ENCODE measurements around the gene SHLD1.

SHLD1 gene

DNA sequence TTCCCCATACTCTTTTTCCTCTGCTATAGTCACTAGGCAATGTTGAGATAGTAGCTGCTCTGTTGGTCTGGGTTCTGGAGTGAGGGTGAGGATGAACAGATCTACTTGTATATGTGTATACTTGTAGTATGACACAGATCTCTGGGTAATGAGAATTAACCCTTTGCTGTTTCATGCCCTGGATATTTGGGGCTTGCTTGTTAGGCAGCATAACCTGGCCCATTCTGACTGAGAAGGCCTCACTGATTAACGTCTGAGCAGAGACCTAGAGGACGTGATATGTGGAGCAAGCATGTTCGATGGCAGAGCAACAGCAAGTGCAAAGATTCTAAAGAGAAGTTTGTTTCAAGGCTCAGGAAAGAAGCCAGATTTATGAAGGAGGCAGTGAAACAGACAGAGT, 105.7 kb downstream of the SHLD1 start:
- no peak for DNase-seq

DNA sequence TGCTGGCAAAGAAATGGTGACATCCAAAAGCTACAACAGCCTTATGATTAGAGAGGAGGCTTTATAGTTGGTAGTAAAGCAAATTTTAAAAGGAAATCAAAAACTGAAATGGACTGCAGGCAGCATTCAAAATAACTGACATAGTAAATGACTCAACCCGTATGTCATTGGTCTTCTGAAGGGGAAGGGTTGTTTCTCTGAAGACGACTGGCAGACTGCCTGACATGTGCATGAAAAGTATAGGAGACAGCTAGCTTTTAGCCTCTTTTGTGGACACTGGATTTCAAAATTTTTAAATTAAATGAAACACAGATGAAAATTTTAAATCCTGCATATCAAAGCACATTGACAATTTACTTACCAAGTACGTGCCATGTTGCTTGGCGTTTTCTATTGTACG, 109.4 kb downstream of the SHLD1 start:
- DNase-seq: no peak

DNA sequence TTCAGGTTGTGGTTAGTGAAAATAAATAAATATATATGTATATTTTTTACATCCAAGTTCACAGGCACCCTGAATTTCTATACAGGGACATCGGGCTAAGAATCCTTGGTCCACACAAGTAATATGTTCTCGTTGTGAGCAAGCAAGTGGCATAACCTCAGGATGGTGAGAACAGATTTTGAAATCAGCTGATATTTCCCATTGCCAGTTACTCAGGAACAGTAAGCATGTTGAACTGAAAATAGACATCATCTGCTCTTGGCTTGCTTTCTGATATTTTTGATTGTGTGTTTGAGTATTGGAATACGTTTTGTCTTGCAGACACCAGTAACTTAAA, 112.5 kb downstream of the SHLD1 start:
- no peak for DNase-seq

DNA sequence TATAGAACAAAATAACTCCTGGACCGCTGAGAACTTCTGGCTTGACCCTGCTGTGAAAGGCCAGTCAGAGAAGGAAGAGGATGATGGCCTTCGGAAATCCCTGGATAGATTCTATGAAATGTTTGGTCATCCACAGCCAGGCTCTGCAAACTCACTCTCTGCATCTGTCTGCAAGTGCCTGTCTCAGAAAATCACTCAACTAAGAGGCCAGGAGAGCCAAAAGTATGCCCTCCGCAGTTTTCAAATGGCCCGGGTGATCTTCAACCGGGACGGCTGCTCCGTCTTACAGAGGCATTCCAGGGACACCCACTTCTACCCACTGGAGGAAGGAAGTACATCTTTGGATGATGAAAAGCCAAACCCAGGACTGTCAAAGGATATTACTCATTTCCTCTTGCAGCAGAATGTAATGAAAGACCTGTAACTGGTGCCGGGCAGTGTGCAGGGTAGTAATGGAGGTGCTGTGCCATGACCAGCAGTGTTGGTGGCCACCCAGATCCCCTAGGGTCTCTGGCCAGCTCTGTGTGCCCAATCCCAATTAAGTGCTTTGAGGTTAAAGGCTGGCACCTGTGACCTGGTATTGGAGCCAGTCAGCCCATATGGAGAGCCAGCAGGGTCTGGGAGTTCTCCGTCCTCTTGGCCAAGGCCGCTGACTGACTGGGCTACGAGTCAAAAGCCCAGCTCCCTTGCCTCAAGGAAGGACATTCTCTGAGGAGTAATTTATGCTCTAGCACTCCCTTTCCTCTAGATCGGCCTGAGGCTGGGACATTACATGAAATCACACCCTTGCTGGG, 113.0 kb downstream of the SHLD1 start:
- DNase-seq: peak; percentile 53

DNA sequence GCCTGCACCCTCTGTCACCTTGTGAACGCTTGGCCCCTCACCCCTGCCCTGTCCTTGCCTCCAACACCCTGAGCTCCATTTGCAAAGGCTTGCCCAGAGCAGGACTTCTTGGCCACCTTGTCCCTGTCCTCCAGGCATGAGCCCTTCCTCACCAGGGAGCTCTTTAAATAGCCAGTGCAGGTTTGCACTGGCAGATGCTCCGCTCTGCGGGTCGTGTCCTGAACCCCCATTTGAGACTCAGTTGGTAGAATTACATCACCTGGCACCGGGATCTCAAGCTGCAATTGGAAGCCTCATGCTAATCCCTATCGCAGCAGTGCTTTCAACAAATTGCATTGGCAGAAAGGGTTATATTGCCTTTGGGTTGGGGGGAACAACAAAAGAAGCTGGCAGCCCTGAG, 114.2 kb downstream of the SHLD1 start:
- DNase-seq: peak; percentile 88

DNA sequence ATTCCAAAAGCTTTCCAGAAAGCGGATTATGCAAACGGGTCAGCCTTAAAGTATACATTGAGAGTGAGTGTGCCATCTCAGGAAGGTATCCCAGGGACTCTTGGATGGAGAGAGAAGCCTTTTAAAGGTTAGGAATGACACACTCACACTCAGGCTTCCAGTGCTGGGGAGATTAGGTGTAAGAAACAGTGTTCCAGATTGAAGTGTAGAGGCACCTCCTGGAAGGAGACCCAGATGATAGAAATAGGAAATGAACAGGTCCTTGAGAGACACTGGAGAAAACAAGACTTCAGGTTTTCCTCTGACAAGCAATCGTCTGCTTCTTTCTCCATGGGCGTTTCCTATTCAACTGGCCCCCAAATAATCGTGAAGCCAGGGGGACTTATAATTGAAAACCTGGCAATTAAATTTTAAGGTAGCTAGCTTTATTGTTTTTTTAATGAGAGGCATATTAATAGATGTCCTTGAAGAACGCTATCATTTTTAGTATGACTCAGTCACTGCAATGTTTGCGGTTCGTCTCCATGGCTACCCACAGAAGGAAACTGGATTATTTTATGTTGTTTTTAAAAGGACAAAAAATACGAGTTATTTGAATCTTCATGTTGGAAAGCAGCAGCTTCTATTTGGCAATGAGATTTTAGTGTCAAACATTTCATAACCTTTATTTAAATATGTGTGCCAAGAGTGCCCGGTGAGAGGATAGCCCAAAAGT, 114.8 kb downstream of the SHLD1 start:
- DNase-seq: peak; percentile 66

DNA sequence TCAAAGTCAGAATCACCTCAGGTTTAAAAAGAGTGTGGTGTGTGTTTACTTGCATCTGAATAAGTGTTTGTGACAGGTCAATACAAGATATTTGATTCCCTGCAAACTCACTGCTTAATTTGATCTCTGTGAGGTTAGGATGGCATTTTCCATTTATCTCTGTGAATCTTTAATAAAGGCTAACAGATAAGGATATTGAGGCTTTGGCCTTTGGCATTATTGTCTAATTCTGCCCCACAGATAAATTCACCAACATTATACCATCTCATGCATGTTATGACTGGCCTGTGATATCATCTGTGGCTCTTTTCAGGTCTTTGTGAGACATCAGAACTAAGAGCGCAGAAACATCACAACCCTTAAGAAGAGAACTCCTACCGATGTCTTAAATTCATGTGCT, 115.4 kb downstream of the SHLD1 start:
- peak; percentile 43 for DNase-seq

DNA sequence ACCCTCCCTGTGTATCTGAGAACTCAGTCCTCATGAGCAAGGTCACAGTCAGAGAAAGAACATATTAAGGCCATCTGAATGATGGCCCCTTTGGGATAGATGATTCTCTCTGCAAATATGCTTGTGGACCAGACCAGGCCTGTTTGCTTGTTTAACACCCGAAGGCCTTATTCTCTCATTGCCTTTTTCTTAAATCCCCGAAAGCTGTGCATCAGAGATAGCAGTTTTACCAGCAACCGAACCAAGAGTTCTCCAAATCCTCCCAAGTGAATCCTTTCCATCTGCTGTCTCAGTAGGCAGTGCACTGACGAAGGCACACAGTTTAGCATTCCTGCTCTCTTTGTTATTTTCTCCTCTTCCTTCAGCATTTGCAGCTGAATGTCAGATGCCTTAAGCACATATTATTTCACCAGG, 120.4 kb downstream of the SHLD1 start:
- DNase-seq: peak; percentile 86

DNA sequence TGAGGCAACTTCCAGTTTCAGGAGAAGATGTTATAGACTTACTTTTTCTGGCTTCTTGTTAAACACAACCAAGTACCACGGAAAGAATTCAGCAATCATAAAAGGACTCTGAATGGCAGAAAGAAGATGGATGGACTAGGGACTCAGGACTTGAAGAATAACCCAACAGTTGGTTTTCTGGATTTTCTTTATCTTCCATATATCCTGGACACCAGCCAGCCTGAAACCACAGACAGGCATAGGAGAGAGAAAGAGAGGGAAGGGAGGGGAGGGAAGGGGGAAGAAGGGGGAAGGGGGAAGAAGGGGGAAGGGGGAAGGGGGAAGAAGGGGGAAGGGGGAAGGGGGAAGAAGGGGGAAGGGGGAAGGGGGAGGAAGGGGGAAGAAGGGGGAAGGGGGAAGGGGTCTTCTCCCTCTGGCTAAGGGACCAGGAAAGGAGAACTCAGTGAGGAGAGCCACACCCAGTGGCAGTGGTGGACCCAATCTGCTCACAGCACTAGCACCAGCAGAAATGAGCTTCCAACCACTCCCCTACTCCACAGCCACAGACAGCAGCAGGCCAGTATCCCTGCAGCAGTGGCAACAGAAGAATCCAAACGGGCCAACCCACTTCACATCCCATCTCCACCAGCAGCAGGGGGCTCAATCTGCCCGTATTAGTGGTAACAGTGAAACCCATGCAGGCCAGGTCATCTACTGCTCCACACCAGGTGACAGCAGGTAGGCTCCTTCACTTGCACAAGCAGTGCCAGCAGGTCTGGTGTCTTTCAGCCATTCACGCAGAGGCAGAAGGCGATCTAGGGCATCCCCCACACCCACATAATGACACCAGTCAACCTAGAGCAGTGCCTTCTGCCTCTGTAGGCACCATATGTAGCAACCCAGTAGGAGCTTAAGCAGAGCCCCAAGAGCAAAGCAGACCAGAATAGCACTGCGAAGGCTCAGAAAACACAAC, 121.5 kb downstream of the SHLD1 start:
- peak; percentile 95 for DNase-seq

DNA sequence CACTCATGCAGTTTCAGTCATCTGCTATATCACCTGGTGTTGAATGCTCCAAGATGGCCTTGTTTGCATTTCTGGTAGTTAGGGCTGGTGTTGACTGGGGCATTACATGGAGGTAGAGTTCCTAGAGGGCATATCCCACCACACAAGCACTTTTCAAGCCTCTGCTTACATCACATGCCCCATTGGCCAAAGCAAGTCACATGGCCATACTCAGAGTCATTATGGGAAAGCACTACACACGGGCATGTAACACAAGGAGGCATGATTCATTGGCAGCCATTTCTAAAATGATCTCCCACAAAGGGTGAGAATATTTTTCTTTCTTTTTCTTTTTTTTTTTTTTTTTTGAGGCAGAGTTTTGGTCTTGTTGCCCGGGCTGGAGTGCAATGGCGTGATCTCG, 126.9 kb downstream of the SHLD1 start:
- DNase-seq: no peak

DNA sequence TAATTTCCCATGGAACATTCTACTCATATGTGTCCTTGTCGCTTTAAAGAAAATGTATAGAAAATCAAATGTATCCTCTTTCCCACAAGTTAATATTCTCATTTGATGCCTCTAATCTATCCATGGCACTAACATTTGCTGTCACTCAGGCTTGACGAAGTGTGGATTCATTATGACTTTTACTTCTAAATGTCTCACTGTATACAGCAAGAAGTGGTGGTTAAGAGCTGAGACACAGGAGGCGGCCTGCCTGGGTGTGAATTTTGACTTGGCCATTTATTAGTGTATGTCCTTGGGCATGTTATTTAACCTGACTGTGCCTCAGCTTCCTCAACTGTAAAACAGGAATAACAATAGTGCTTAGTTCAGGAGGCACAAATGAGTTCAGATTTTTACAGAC, 130.1 kb downstream of the SHLD1 start:
- no peak for DNase-seq

DNA sequence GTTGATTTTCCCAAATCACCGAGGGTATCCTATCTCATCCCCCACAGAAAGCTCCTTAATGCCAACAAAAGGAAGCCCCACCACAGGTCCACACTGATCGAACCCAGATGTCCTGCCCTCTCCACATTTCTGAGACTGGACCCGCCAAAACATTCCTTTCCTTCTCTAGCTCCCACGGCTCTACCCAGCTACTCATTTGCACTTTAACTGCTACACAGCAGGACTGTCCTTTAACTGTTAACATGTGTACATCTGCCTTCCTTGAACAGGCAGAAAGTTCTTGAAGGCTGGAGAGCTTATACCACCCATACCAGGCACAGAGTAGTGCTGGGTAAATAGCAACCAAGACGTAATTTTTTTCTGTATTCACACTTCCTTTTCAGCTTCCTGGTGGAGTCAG, 131.5 kb downstream of the SHLD1 start:
- no peak for DNase-seq

DNA sequence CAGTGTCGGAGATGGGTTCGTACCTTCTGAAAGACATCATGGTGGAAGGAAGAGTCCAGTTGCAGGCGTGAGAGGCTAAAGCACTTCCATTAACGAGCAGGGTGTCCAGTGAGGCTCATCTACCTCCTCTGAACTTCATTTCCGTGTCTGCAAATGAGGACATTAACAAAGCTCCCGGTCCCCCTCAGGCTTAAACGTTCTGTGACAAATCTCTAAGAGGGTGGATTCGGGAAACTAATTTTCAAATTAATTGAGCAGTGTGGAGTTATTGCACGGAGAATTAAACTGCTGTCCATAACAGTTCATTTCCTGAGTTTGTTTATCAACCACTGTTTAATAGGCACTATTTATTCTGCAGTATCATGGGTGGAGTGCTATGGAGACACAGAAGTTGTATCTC, 132.0 kb downstream of the SHLD1 start:
- peak; percentile 67 for DNase-seq

DNA sequence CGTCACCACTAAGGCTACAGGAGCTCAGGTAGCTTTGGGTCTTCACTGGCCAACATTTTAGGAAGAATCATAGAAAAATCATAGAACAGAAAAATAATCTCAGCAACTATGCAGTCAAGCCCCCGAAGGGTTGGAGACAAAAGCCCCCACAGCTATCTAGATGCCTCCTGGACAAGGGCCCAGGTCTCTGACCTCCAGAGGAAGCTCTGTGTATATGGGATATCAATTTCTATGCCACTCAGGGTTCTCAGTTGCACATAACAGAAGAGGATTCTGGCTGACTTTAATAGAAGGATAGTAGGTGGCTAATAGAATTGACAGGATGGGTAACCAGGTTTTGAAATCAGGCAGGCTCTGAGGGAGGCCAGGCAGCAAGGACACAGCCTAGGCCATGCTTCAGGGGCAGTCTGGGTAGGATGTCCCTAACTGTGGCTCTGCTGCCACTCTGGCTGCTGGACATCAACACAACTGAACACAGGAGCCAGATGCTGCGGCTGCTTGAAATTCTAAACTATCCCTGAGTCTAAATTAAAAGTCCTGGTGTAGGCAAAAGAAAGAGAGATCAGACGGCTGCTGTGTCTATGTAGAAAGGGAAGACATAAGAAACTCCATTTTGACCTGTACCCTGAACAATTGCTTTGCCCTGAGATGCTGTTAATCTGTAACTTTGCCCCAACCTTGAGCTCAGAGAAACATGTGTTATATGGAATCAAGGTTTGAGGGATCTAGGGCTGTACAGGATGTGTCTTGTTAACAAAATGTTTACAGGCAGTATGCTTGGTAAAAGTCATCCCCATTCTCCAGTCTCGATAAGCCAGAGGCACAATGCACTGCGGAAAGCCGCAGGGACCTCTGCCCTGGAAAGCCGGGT, 134.5 kb downstream of the SHLD1 start:
- no peak for DNase-seq

DNA sequence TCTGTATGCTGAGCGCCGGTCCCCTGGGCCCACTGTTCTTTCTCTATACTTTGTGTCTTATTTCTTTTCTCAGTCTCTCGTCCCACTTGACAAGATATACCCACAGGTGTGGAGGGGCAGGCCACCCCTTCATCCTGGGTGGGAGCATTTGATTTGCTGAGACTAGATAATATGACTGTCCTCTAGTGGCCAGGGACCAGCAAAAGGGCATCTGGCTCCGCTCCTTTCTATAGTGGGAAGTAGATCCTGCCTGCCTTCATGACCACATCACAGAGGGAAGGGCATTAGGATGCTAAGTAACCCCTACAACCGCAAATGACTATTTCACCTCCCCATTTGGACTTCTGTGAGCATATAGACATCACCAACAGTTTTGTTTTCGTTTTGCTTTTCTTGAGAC, 135.7 kb downstream of the SHLD1 start:
- DNase-seq: no peak

DNA sequence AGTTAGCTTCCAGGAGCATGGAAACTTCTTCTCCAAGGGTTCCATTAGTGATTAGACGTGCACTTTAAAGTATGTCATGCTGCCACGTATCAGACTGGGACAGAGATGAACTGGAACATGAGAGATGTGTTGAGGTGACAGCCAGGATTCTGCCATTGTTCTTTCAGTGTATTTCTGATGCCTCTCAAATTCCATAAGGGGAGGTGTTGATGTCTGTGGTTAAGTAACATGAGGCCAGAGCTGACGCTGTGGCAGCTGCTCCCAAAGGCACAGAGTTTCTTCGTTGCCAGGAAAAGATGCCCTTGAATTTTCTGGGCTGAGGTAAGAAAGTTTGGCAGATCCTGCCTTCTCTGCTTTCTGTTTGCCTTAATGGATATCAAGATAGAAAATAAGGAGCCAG, 136.6 kb downstream of the SHLD1 start:
- peak; percentile 77 for DNase-seq

DNA sequence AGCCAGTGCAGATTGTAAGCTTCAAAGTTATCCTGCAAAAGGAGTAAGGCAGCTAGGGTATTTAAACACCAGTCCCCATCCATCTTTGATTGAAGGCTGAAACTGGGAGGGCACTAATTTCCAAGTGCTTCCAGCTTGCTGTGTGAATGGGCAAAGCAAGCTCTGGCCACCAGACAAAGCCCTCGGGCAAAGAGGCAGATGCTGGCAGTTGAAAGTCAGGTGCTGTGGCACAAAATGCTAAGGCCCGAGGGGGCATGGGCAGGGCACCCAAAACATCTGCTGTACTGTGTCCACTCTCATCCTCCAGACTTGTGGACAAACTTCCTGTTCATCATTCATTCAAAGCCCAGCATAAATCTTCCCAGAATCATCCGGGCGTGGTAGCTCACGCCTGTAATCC, 137.2 kb downstream of the SHLD1 start:
- DNase-seq: peak; percentile 98

DNA sequence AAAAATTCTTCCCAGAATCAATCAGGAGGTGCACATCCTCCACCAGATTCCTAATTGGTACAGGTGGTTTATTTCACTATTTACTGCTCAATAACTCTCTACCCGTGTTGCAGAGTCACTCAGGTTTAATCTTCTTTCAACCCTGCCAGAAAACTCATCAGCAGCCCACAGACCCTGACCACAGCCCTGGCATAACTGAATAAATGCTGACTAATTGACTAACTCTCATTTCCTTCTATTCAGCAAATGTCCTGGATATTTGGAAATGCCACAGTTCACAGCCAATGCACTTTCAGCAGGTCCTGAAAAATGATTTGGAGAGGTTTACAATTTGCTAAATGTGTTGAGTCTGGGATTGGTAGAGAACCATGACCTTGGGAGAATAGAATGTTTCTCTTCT, 137.8 kb downstream of the SHLD1 start:
- peak; percentile 34 for DNase-seq

DNA sequence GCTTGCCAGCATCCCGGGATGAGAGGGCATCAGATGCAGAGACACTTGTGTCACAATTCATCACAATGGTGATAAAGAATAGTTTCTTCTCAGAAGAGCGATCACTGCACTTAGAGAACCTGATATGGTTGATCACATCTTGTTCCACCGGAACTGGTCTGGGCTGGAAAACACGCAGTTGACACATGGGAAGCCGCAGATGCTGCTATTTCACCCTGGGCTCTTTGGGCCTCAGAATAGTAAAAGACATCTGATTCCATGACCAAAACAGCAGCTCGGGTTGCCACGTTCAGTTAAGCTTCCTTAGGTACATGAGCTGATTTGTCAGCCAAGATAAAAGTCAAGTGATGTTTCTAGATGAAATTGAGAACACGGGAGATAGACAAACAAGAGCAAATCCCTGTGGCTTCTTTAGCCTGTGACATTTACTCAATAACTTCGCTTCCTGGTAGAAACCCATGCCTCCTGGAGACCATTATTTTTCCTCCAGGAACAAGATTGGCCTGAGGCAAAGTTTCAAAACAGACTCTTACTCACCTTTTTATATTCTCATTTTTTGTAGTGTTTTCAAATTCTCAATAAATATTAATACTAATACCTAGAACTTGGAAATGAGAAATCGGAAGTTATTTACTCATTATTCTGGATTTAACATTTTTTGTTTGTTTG, 140.7 kb downstream of the SHLD1 start:
- peak; percentile 24 for DNase-seq

DNA sequence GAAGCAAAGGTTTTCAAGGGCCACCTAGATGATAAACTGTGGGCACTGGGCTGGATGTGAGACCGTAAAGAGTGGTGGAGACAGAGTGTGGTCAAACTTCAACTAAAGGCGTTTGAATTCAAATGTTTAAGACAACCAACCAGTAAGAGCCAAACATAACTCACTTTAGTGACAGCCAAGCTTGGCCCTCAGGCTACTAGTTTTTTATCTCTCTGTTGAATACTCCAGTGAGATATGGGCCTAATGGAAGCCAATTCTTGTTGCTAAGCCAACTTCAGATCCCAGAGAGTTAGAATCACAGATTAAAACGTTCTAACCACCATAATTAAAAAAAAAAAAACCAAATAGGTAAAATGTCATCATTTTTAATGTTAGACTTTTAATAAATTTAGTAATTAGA, 142.9 kb downstream of the SHLD1 start:
- no peak for DNase-seq

DNA sequence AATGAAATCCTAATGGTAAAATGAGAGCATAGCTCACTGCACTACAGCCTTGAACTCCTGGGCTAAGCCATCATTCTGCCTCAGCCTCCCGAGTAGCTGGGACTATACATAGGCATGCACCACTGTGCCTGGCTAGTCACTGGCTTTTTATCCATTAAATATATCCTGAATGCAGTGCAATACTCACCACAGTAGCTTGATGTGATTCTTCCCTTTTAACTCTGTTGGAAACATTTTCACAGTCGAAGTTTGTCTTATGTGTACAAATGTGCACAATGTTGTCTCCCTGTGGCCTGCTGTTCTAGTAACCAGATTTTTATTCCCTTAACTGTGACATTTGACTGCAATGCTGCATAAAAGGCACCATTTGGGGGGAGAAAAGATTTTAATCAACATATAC, 143.4 kb downstream of the SHLD1 start:
- no peak for DNase-seq

DNA sequence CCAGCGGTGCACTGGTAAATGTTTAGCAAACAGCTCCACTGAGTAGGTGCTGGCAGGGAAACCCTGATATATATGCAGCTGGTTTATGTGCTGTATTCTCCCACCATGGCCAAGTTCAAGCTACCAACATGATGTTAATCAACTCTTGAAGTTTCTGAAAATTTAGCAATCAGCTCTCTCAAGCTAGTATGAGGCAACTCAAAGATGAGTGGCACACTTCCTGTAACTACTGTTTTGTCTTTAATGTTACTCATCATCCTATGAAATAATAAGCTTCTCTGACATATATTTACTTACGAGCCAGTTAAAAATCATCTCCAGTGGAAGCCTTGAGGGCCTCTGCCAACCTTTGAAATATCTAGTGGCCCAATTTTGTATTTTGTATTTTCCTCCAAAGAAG, 145.4 kb downstream of the SHLD1 start:
- no peak for DNase-seq

Data from NCI-H69 (cell line).